Parathyroid adenoma (tissue), 2 donors: Measurements from ENCODE around the gene ABLIM2.

Experiments
- H2AFZ ChIP-seq: fragments of 300-600 bp; sonication (generic); one replicate; pipeline ENCODE4 v1.7.0; 2017; ENCODE audit warnings: antibody characterized with exemption, mild to moderate bottlenecking
- H3K27ac ChIP-seq: fragments of 300-600 bp; sonication (generic); one replicate; pipeline ENCODE4 v1.7.0; 2017
- H3K27me3 ChIP-seq: fragments of 300-600 bp; sonication (generic); one replicate; pipeline ENCODE4 v1.7.0; 2017; ENCODE audit warnings: low read length; ENCODE audit not compliant: control insufficient read depth, insufficient read depth
- H3K36me3 ChIP-seq: fragments of 300-600 bp; sonication (generic); one replicate; pipeline ENCODE4 v1.7.0; 2017; ENCODE audit warnings: low read length; ENCODE audit not compliant: control insufficient read depth, insufficient read depth
- H3K4me1 ChIP-seq: fragments of 300-600 bp; sonication (generic); one replicate; pipeline ENCODE4 v1.7.0; 2017; ENCODE audit warnings: control low read depth
- H3K4me2 ChIP-seq: fragments of 300-600 bp; sonication (generic); one replicate; pipeline ENCODE4 v1.7.0; 2017; ENCODE audit warnings: low read length
- H3K4me3 ChIP-seq: fragments of 300-600 bp; sonication (generic); one replicate; pipeline ENCODE4 v1.7.0; 2017; ENCODE audit warnings: low read depth, low read length
- H3K79me2 ChIP-seq: fragments of 300-600 bp; sonication (generic); one replicate; pipeline ENCODE4 v1.7.0; 2017; ENCODE audit warnings: control low read depth
- H3K9ac ChIP-seq: fragments of 300-600 bp; sonication (generic); one replicate; pipeline ENCODE4 v1.7.0; 2017; ENCODE audit warnings: mild to moderate bottlenecking
- H3K9me3 ChIP-seq: fragments of 300-600 bp; sonication (generic); one replicate; pipeline ENCODE4 v1.7.0; 2017; ENCODE audit warnings: low read length; ENCODE audit not compliant: control insufficient read depth
- TF ChIP-seq, protein P1 (sequence below): fragments of 300-600 bp; sonication (generic); IDR thresholded peaks from one replicate; pipeline ENCODE4 v1.7.0; 2017; ENCODE audit warnings: antibody characterized with exemption, mild to moderate bottlenecking
- donor health status: primary hyperparathyroidism.

The ABLIM2 gene

DNA sequence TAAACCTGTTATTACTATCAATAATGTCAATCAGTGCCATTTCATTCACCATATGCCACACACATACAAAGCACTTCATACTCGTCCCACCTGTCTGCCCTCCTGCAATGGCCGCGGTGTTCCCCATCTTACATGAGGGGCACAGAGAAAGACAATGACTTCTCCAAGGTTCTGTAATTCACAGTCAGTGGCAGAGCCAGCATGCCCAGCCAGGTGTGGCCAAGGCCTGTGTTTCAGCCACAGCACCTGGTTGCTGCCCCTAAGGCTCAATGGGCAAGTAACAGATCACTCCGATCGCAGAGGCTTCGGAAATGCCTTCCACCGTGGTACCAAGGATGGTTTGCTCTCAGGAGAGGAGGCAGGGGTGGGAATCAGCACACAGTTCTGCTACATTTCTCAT is 229.9 kb downstream of the ABLIM2 start:
- TF ChIP-seq, protein P1, sequence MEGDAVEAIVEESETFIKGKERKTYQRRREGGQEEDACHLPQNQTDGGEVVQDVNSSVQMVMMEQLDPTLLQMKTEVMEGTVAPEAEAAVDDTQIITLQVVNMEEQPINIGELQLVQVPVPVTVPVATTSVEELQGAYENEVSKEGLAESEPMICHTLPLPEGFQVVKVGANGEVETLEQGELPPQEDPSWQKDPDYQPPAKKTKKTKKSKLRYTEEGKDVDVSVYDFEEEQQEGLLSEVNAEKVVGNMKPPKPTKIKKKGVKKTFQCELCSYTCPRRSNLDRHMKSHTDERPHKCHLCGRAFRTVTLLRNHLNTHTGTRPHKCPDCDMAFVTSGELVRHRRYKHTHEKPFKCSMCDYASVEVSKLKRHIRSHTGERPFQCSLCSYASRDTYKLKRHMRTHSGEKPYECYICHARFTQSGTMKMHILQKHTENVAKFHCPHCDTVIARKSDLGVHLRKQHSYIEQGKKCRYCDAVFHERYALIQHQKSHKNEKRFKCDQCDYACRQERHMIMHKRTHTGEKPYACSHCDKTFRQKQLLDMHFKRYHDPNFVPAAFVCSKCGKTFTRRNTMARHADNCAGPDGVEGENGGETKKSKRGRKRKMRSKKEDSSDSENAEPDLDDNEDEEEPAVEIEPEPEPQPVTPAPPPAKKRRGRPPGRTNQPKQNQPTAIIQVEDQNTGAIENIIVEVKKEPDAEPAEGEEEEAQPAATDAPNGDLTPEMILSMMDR = no peak
- H3K4me3 ChIP-seq = no peak overlapping the region

DNA sequence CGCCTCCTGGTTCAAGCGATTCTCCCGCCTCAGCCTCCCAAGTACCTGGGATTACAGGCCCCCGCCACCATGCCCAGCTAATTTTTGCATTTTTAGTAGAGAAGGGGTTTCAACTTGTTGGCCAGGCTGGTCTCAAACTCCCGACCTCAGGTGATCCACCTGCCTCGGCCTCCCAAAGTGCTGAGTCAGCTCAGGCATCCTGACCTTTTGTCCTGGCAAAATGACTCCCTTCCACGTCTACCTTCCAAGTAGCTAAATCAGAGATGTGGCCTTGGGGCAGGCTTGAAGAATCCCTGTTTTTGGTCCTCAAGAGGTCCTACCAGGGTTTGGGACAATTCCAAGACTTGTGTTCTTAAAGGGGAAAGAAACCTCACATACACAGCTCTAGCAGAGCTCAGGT is 231.8 kb downstream of the ABLIM2 start:
- Histone ChIP-seq H3K9me3 (no peaks in the 10 kb centered on the region), H3K4me3 (no peak overlapping the region), H3K27ac (no peak overlapping the region), H3K4me2 (no peak overlapping the region), H2AFZ (no peak overlapping the region), H3K79me2 (peaks cover 33% of the 10 kb centered on the region), H3K36me3 (no peaks in the 10 kb centered on the region), H3K9ac (no peak overlapping the region), H3K27me3 (no peaks in the 10 kb centered on the region), H3K4me1 (peaks cover 17% of the 10 kb centered on the region)
- TF ChIP-seq, protein P1 = no peak

More for the DNA sequence above, 229.9 kb downstream of the ABLIM2 start:
- peaks cover 33% of the 10 kb centered on the region for H3K79me2 ChIP-seq
- no peaks in the 10 kb centered on the region for H3K36me3 ChIP-seq
- no peak overlapping the region for H2AFZ ChIP-seq
- no peak overlapping the region for H3K4me2 ChIP-seq
- H3K9me3 ChIP-seq = no peaks in the 10 kb centered on the region
- no peaks in the 10 kb centered on the region for H3K27me3 ChIP-seq
- H3K27ac ChIP-seq = no peak overlapping the region
- peaks cover 9% of the 10 kb centered on the region for H3K4me1 ChIP-seq
- H3K9ac ChIP-seq = no peak overlapping the region

GRCh38 chr4:7924570-7924969 is 234.0 kb downstream of the ABLIM2 start:
- peaks cover 34% of the 10 kb centered on the region for H3K79me2 ChIP-seq
- H3K36me3 ChIP-seq = no peaks in the 10 kb centered on the region
- H3K27ac ChIP-seq = peak overlapping the region; percentile 79
- no peak overlapping the region for H2AFZ ChIP-seq
- peaks cover 17% of the 10 kb centered on the region for H3K4me1 ChIP-seq
- H3K4me3 ChIP-seq = no peak overlapping the region
- no peak overlapping the region for H3K4me2 ChIP-seq
- no peak overlapping the region for H3K9ac ChIP-seq
- H3K9me3 ChIP-seq = no peaks in the 10 kb centered on the region
- TF ChIP-seq, protein P1 = no peak
- H3K27me3 ChIP-seq = no peaks in the 10 kb centered on the region

- peaks cover 13% of the 10 kb centered on the region for H3K4me1 ChIP-seq
- H3K79me2 ChIP-seq = peaks cover 33% of the 10 kb centered on the region
- no peak overlapping the region for H3K4me3 ChIP-seq
- H3K27me3 ChIP-seq = no peaks in the 10 kb centered on the region
- H3K9ac ChIP-seq = no peak overlapping the region
- H2AFZ ChIP-seq = no peak overlapping the region
- H3K4me2 ChIP-seq = no peak overlapping the region
- H3K36me3 ChIP-seq = no peaks in the 10 kb centered on the region
- H3K27ac ChIP-seq = peak overlapping the region; percentile 79
- no peaks in the 10 kb centered on the region for H3K9me3 ChIP-seq
- TF ChIP-seq, protein P1 = no peak
Observed at GRCh38 chr4:7924163-7924562, 234.4 kb downstream of the ABLIM2 start.

- Histone ChIP-seq H3K4me1 (peaks cover 17% of the 10 kb centered on the region), H3K4me3 (no peak overlapping the region), H2AFZ (no peak overlapping the region), H3K79me2 (peaks cover 31% of the 10 kb centered on the region), H3K27ac (peak overlapping the region; percentile 79), H3K9me3 (no peaks in the 10 kb centered on the region), H3K4me2 (no peak overlapping the region), H3K27me3 (no peaks in the 10 kb centered on the region), H3K9ac (no peak overlapping the region), H3K36me3 (no peaks in the 10 kb centered on the region)
- TF ChIP-seq, protein P1 = no peak
Observed at GRCh38 chr4:7922466-7922865, 236.1 kb downstream of the ABLIM2 start.
